Activated CD4-positive, CD25-positive, alpha-beta regulatory T cell treated with anti-CD3 and anti-CD28 coated beads, Interleukin-2, amount 50 U/mL, for 72 hours (primary cell): ENCODE data around the gene CCDC167.
"Not testable (repeated sequence)": the region's sequence is repeated elsewhere in the genome, so short reads cannot be mapped to it uniquely, and the experiment has no call there.

Experiments used
- DNase-seq: peaks from one replicate; pipeline ENCODE4 v3.0.0; 2021

Gene CCDC167

DNA sequence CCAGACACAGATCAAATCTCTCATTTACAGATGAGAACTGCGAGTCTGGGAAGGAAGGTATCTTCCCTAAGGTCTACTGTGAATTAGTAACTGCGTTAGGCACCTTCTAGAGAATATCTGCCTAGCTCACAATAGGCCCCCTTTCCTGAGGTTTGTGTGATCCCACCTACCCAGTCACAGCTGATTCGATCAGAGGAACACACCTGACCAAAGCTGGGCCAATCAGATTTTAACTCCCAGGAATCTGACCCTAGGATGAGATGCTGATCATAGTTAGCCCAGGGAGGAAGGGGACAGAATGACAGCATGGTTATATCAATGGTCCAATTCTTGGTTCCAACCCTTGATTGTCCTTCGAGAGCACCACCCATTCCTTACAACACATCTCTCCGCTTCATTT lies 7.4 kb upstream of the CCDC167 start:
- no peak for DNase-seq

DNA sequence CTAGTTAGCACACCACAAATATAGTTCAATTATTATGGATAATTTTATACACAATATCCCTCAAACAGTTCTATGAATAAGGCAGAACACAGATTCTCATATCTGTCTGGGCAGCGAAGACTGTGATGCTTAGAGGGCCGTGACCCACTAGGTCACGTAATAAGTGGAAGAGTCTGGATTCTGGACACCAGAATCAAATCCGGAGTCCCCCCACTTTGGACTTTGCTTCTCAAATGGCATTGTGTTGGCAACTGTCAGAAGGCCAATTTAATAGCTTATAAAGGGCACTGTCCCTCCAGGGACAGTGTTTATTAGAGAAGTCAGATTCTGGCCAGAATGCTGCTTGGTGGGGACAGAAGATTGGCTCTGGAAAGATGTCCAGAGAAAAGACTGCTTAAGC lies 6.8 kb upstream of the CCDC167 start:
- no peak for DNase-seq

GRCh38 chr6:37504024-37504423 lies 4.3 kb upstream of the CCDC167 start:
- DNase-seq: no peak

DNA sequence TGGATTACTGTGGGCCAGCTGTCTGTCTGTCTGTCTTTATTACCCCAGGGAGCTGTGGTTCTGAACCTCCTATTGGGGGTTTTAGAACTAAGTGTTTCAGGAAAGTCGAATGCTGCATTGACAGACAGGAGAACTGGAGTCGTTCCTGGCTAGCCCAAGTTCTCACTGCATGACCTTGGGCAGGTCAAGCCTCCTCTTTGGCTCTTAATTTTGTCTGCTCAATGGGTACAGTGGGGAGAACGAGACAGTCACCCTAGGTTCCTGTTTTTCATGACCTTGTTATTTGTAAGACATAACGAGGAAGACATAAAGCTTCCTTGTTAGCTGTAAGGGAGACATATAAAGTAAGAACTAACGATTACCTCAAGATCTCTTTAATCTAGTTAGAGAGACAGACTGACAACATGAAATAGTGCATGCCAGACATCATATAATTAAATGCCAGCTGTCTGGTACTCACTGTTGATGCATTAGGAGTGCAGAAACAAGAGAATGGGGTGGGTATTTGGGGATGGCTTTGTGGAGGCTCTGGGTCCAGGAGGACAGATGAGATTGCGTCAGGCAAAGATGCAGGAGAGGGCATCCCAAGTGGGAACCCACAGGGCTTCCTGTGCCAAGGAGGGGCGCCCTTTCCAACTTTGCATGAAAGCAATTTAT lies 3.7 kb upstream of the CCDC167 start:
- no peak for DNase-seq

DNA sequence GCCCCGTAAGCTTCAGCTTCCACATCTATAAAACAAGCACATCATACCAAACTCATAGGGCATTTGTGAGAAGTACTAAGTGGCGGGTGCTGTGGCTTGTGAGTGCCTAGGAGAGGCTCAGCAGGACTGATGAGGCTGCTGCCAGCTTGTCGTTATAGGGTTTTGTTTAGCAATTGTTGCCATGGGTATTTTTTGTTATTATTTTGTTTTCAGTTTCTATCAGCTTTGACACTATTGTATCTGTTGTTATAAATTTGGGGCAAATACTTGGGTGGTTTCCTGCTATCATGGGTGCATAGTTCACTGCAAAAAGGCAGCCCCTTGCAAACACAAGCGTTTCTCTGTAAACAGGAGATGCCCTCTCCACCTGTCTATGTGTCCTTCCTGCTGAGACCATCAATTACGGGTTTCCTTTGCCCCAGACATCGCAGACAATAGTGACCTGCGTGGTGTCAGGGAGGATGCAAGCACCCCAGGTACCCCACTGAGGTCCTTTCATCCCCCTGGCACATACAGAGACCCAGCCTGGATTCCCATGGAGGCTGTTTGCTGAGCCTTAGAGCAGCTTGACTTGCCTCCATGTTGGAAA lies 3.1 kb upstream of the CCDC167 start:
- DNase-seq: no peak

DNA sequence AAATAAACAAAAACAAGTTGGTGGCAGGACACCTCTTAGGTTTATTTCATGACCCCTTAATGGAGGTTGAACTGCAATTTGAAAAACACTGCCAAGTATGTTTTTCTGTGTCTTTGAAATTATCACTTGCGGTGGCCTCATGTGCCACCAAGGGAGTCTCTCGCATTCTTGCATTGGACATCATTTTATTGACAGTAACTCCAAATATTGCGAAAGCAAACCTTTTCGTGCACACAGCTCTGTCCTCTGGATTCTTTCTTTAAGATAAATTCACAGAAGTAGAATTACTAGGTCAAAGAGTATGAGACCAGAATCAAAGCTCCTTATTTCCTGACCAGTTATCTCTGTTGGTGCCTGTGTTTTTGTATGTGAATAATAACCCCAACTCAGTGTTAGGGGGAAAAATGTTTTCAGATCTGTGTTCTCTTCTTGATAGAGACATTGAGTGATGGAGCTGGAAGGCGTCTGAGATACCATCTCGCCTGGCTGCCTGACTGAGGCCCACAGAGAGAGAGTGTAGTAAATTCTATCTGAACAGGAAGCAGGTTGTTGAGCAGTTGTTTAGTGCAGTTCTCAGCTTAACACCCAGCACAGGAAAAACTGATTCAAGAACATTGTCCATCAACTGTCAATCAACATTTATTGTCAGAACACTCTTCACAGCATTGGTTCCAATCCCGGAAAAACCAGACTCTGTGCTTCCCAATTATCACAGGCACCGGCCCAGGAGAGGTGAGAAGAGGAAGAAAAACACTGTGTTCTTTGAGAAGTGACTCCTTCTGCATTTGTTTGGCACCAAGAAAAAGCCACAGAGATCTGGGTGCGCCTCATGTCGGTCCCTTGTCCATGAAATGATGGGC lies 2.2 kb upstream of the CCDC167 start:
- DNase-seq: no peak

GRCh38 chr6:37500904-37501303 lies 1.2 kb upstream of the CCDC167 start:
- DNase-seq: not testable (repeated sequence)

DNA sequence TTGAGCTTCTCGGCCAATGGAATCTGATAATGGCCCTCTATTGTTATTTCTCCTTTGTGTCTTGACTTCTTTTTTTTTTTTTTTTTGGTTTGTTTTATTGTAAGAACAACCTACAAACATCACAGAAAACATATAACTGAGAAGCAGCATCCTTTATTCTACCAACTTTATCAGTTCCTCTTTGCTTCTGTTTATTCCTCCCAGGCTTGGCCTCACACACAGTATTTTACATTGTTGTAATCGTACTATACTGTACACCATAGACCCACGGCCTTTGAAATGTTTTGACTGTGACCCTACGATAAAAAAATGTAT lies 558 bp upstream of the CCDC167 start:
- no peak for DNase-seq

DNA sequence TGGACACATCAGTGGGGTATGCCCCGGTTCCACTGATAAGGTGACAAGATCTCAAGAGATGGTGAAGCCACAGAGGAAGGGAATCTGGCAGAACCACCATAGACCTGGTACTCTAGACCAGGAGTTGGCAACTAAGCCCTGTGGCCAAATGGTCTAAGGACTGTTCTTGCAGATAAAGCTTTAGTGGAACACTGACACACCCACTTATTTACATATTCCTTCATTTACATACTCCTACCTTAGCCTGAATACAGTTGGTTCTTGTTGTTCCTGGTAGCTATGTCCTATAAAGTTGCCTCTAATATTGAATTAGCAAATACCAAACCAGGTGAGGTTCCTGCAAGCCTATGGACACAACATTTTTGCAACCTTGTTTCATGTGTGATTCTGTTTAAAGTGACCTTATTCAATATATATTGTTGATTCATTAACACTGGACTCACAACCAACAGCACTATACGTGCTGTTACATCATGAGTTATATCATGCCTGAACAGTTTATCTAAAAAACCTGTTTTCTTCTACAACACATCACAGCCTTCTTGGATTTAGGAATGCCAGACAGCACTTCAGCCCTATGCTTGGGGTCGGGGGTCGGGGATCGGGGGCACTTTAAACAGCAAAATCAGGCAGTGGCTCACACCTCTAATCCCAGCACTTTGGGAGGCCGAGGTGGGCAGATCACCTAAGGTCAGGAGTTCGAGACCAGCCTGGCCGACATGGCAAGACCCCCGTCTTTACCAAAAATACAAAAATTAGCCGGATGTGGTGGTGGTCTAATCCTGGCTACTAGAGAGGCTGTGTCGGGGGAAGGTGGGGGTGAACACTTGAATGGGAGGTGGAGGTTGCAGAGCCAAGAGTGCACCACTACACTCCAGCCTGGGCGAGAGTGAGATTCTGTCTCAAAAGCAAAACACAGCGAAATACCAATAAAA lies 2.5 kb downstream of the CCDC167 start:
- DNase-seq: no peak

- no peak for DNase-seq
Measured at GRCh38 chr6:37495244-37495934, 4.3 kb downstream of the CCDC167 start.

DNA sequence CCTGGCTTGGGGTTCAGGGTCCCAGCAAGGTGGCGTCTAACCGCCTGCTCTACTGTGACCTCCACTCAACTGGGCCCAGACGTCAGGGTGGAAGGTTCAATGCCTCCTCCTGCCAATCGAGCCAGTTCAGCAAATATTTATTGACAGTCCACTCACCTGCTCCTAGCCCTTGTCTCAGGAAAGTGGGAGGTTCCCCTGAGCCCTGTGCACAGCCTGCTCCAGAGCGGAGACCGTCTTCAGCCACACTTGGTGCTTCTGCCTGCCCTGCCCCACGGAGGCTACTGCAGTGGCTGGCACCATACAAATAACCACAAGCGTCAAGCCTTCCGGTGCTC lies 6.1 kb downstream of the CCDC167 start:
- no peak for DNase-seq

GRCh38 chr6:37492991-37493660 lies 6.6 kb downstream of the CCDC167 start:
- DNase-seq: no peak

DNA sequence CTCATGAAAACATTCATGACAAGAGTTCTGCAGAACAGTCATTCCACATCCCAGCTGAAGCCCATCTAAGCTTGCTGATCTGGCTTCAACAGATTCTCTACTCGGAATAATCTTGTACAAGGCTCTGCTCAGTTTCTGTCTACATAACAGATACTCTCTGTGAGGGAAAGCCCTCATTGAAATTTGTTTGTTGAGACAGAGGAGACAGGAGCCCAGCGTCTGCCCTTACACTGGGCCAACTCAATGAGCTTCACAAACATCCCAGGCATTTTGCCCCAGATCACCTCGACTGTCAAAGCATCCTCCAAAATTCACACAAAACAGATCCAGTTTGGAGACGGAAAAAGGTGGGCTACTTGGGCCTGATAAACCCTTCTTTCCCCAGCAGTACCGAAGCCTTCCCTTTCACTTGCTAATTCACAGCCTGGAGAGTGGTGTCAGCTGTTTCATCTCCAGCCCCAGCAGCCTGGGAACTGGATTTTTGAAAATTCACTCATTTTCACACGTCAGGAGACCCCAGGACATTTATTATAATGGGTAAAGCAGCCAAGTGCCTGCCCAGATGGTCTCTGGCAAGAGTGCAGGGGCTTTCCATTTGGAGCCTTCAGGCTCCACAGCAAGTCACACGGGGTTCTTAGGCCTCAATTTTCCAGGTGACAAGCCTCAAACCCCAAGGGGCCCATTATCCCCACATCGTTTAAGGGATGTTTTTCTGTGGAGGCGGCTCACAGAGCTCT lies 7.3 kb downstream of the CCDC167 start:
- no peak for DNase-seq

DNA sequence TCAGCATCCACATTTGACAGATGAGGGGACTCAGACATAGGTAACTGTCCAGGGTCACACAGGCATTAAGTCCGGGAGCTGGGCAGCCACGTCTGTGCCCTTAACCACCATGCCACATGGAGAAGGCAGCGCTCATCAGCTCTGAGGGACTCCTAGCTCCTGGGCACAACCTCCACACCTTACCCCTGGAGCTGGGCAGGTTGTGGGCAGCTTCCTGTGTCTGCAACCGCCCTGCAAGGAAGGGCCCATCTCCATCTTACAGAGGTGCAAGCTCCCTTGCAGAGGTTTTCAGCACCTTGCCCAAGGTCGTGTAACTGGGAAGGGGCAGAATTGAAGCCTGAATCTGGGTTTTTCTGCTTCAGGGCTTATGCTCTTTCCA lies 7.9 kb downstream of the CCDC167 start:
- DNase-seq: no peak

- no peak for DNase-seq
Measured at GRCh38 chr6:37491171-37491829, 8.4 kb downstream of the CCDC167 start.

DNA sequence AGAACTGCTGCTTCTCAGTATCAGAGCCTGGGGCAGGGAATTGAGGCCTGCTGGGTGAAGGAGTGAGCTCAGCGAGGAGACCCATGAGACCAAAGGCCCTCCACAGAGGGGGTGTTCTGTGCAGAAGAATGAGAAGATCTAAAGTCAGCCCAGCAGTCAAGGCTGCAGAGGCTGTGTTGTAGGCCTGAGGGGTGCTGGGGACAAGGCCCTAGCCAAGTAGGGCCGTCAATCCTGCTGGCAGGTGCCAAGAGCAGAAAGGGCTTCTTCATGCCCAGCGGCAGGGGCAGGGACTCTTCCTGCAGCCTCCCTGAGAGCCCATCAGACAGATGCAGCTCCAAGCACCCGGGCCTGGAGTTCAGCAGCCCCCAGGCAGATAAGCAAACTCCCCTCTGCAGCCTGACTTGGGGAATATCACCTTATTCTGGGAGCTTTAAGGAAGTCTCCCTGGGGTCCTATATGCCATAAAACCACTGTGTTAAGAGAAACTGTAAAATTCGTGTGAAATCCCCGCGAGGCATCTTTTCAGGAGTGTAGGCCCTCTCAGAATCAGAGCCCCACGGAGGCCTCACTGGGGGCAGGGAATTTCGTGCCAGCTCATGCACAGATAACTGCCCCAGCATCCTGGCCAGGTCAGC lies 9.0 kb downstream of the CCDC167 start:
- DNase-seq: no peak

DNA sequence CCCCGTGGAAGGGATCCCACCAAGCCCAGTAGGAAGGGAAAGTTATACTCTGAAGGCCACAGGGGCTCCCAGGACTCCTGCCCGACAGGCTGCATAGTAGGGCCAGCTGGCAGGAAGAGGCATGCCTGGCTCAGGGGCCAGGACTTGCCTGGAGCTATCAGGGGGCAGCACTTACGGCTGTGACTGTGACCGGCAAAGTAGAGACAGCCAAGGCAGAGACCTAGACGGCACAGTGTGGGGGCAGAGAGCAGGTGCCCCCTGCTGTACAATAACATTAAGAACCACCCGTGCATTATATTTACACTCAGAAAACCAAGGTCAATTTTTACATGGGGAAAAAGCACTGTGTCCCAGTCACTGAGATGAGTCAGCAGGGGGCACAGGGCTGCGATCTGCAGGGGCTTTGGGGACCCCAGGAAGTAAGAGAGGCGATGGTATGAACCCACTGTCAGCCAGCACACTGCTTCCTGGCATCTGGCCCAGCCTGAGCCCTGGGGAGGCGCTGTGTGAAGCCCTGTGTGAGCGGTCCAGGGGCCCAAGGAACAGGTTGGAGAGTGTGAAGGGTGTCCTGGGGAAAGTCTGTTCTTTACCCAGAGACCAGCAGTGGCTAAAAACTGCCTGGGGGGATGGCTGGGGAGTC lies 9.9 kb downstream of the CCDC167 start:
- DNase-seq: no peak

- no peak for DNase-seq
Measured at GRCh38 chr6:37488476-37488875, 11.2 kb downstream of the CCDC167 start.

DNA sequence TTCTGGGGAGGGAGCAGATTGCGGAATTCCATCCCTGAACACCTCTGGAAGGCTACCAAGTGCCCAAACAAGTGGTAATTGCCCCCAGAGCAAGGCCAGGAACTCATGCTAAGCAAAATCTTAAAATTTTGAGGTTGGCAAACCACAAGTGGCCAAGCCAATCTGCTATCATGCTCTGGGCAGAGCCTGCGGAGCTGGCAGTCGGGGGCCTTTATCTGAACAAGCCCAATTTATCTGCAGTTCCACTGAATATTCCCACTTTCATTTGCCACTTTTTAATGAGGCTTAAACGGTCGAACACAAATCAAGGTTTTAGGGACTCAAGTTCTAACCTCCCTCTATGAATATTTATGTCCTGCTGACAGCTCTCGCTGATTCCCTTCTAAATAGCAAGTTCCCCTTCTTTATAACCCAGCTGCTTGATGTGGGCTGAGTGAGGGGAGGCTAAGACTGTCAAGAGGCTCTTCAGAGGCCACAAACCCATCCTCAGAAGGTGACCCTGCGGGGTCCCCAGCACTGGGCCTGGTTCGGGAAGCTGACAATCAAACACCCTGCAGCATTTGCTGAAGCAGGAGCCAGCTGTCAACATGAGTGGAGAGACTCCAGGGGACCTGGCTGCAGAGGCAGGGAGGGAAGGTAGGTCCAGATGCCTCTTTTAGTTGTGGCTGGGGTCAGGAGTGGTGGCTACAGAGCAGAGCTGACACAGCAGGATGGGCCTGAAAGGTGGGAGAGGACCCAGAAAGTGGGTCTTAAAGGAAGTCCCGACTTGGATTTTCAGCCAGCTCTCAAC lies 11.9 kb downstream of the CCDC167 start:
- no peak for DNase-seq
